Measurements from ENCODE around the gene GLTP.
A peak's percentile ranks its signal among the peaks of the same experiment; 100 is the strongest.
"Not testable (repeated sequence)": the region's sequence is repeated elsewhere in the genome, so short reads cannot be mapped to it uniquely, and the experiment has no call there.

Gene GLTP

DNA sequence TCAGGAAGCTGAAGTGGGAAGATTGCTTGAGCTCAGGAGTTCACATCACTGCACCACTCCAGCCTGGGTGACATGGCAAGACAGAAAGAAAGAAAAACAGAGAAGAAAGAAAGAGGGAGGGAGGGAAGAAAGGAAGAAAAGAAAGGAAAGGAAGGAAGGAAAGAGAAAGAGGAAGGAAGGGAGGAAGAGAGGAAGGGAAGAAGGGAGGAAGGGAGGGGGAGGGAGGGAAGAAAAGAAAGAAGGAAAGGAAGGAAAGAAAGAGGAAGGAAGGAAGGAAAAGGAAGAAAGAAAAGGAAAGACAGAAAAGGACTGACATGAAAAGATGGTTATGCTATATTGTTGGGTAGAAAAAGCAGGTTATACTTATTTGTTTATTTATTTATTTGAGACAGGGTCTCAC lies 3.9 kb downstream of the GLTP start:
- no peak for DNase-seq

DNA sequence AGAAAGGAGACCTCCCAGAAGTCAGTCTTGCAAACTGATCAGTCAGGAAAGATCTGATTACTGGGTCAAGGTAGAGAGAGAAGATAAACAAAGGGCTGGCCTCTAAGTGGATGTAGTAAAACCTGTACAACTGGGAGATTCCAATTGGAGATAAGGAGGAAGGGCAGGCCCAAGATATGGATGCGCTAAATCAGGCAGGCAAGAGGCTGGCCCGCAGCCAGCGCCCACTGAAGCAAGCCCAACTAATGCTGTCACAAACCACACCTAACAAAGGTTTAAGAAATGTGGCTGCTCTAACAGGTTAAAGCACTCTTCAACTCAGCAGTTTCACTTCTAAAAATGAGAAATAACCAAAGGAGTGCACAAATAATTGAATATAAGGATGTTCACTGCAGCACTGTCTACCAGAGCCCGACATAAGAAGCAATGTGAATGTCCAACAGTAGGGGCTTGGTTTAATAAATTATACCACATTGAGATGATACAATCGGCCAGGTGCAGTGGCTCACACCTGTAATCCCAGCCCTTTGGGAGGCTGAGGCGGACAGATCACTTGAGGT lies 4.7 kb downstream of the GLTP start:
- no peak for DNase-seq

DNA sequence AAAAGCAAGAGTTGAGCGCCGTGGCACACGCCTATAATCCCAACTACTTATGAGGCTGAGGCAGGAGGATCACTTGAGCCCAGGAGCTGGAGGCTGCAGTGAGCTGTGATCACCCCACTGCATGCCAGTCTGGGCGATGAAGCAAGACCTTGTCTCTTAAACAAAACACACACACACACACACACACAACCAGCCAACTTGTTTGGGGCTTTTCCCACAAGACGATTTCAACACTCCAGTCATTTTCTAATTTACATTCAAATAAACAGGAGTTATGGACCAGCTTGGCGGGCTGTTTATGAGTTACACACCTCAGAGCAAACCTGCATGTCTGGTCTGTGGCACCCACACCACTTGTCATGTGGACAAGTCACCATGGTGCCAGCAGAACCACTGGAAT lies 6.7 kb downstream of the GLTP start:
- no peak for DNase-seq

DNA sequence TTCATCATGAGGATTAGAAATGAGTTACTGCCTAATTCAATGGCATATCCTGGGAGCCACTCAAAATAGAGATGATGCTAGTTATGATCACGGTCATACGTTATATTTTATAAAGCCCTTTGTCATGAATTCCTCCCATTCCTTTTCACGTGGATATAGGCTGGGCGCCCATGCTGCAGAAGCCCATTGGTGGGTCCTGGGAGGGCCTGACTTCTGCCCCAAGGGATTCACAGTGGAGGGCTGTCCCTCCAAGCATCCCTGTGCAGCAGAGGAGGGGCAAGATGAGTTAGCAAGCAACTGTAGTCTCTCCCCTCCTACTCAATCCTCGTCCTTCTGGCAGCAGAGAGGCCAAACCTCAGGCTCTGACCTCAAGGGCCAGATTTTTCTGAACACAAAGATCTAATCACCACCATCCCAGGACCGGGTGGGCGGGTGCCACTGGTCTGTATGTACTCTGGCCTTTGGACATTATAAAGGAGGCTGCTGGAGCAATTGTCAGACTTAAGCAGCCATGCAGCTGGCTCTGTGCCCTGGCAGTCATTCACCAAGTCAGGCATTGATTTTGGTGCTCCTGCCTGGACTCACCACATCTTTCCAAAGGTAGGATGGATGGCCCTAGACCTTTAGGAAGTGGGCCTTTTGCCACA lies 8.6 kb downstream of the GLTP start:
- DNase-seq = no peak

DNA sequence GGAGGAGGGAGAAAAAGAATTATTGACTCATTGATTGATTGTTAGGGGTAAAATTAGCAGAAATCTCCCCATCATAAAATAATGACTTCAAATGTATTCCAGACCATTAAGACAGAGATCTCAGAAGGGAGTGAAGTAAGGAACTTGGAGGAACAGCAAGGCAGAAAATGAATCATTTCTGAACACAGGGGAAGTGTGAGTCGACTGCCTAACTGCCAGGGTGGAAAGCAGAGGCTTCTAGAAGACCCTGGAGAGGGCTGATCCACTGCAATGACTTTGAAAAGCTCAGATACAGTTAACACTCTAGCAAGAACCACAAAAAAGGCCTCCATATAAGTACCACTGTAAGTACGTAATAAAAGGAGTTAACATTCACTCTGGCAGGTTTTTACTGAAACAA lies 9.7 kb downstream of the GLTP start:
- DNase-seq = peak in 1 of 2 experiments; percentile 13

DNA sequence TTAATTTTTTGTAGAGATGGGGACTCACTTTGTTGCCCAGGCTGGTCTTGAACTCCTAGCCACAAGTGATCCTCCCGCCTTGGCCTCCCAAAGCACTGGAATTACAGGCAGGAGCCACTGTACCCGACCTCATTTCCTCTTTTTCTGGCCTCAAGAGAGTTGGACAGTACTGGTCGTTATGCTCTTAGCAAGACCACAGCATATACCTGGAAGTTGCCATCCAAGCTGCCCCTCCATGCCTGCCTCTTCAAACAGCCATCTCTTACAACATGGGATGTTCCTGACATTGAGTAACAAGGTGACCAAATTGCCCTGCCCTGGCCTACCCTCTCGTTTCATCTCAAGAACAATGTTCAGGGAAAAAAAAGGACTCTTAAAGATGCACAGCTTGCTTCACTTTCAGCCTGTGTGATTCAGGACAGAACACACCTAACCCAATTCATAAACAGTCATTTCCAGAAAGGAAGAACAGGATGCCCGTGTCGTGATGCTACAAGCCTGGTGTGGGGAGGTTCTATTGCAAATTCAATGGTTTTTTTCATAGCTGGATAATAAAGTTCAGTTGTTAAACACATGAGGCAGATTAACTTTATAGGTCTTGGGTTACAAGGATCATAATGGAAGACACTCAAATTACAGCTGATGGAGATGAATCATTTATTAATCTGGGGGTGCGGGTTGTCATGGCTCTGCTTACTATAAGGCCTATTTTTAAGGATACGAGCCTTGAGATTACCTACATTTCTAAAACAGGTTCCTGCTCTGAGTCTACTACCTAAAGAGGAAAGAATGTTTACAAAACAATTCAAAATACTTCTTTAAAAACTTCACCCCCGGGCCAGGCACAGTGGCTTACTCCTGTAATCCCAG lies 11.9 kb downstream of the GLTP start:
- no peak for DNase-seq

DNA sequence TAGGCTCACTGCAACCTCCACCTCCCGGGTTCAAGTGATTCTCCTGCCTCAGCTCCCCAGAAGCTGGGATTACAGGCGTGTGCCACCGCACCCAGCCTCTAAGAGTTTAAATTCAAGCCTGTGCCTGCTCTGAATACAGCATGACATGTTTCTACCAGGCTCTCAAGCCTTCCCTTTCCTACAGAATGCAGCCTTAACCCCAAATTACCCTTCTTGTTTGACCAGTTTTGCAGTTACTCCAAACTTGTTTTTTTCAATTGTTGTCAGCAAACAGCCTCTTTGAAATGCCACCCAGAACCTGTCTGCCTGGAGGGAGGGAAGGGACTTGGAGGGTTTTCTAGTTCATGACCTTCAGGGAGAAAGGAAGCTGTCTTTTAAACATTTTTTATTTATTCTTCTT lies 15.4 kb downstream of the GLTP start:
- DNase-seq = no peak

DNA sequence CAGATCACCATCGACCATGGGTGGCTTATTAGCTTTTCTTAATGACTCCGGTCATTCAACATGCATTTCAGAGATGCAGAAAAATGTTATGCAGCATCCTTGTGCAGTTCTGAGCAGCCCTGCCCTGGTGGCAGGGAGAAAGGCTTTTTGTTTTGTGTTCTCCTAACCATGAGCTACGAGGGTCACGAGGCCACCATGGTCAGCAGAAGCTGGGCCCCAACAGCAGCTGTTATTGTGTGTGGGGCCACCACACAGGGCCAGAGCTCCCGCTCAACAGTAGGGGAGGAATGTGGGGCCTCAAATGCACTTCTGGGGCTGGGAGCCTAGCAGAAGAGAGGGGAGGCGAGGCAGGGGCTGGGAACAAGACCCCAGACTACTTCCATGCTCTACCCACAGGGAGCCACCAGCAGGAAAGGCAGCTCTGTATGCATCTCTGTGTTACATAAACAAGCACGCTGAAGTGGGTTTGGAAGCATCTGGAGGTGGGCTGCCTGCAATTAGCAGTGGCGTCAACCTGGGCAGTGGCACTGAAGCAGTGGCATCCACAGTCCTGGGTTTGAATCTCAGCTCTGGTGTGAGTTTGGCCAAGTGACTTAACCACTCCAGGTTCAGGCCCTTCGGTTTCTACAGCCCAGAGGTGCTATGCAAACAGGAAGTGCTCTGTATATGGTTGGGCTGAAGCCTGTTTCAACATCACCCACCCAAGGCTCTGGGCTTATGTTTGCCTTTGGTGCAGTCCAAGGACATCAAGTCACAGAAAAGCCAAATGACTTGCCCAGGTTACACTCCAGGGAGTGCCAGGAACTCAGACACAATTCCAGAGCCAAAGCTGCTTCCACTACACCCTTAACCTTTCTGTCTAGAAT lies 16.3 kb downstream of the GLTP start:
- DNase-seq = no peak

DNA sequence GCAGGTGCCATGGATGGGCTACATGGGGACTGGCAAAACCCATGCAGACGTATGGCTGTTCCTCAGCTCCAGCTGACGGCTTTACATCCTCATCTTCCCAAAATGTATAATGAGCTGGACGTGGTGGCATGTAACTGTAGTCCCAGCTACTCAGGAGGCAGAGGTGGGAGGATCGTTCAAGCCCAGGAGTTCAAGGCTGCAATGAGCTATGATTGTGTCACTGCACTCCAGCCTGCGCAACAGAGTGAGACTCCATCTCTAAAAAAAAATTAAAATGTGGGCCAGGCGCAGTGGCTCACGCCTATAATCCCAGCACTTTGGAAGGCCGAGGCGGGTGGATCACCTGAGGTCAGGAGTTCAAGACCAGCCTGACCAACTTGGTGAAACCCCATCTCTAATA lies 17.9 kb downstream of the GLTP start:
- not testable (repeated sequence) for DNase-seq

DNA sequence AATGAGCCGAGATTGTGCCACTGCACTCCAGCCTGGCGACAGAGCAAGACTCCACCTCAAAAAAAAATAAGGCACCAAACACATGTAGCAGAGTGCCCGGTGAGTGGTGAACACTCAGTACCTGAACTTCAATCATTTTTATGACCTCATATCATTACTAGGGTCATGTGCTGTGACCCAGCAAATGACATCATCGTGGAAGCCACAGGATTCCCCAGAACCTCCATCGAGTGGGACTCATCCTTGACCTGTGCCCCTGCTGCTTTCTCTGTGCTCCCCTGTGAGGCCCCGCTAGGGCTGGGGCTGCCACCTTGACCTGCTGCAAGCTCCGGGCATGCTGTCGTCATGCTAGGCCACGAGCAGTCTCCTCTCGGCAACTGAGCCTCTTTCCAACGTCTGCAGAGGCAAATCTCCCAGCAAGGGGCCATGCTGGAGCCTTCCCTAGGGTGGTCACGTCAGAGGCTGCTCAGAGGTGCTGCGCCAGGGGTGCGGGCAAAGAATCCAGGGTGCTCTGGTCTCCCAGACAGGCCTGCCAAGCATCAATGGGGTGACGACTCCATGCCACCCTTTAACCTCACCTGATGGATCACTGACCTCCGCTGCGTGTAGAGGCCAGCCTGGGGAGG lies 18.5 kb downstream of the GLTP start:
- no peak for DNase-seq

DNA sequence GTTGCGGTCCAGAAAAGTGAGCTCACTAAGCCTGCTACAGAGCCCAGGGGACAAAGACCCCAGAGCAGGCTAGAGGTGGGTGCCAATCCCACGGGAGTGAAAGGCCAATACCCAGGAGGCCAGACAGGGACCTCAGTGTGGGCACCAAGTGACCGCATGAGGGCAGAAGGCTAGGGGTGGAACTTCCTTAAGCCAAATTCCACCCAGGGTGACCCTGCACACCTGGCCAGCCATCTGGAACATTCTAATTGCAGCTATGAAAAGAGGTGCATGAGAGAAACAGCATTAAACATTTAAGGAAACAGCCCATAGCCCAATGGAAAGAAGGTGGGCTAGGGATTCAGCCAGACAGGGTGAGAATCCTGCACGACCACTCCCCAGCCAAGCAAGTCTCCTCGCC lies 19.4 kb downstream of the GLTP start:
- DNase-seq = no peak

DNA sequence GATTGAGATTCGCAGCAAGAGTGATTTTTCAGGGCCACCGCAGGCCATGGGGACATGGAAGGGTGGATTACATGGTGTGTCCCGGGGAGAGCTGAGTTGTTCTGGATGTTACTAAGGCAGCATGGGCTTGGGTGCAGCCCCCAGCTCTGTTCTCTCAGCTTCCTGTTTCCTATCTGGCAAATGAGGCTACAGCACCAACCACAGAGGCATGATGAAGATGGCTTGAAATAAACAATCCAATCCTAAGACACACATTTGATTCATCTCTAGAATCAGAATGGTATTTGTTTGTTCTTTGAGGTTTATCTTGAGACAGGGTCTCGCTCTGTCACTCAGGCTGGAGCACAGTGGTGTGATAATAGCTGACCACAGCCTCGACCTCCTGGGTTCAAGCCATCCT lies 21.6 kb downstream of the GLTP start:
- no peak for DNase-seq

DNA sequence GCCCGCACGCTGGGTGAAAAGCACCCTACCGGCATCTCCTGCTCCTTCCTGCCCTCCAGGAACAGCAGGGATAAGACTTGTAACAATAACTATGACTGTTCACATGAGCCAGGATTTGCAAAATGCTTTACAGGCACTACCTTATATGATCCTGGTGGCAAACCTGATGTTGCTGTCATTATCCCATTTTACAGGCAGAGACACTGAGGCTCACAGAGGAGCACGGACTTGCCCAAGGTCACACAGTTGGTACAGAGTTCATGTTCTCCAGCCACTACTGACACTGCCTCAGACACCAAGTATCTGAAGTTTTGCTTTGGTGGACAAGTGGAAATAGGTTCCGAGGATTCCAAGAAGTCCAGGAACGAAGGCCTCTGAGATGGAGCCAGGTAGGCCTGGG lies 22.6 kb downstream of the GLTP start:
- no peak for DNase-seq

DNA sequence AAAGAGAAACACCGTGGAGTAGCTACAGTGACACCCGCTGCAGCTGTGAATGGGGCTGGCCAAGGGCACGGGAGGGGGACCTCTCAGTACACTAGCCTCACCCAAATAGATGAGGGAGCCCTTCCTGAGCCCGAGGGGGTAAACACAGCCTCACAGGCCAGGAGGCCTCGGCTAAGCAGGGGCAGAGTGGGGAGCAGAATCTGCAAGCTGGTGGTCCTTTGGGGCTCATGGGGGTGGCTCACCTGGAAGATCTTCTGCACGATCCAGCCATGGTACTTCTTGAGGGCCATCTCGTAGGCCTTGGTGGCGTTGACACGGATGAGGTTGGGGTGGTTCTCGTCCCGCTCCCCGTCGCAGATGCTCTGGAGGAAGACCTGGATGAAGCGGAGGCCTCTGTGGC lies 25.0 kb downstream of the GLTP start:
- DNase-seq = no peak

DNA sequence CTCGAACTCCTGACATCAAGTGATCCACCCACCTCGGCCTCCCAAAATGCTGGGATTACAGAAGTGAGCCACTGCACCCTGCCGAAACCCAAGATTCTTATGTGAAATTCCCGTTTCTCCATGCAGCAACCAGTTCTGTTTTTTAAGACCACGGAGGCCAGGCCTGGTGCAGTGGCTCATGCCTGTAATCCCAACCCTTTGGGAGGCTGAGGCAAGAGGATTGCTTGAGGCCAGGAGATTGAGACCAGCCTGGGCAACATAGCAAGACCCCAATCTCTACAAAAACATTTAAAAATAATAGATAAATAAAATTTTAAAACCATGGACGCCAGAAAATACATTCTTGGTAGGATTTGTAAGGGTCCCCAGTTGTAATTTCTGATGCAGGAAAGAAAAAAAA lies 29.8 kb downstream of the GLTP start:
- not testable (repeated sequence) for DNase-seq

DNA sequence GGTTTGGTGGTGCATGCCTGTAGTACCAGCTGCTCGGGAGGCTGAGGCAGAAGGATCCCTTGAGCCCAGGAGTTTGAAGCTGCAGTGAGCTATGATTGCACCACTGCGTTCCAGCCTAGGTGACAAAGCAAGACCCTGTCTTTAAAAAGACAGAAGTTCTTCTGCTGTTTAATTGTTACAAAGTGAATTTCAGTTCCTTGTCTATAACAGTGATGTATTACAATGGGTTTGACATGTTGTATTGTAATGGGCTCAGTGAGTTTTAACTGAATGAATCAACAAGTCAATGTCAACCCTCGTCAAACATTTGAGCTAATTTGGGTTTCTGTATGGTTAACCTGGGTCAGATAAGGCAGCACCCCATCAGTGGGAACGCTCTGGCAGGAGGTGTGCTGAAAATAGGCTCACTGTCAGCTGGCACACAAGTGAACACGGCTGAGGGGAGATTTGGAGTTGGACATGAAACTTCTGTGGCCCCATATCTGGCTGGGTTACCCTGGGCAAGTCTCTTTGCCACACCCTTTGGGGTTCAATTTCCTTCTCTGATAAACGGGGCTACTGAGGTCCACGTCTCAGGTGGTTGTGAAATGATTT lies 33.1 kb downstream of the GLTP start:
- DNase-seq = no peak

DNA sequence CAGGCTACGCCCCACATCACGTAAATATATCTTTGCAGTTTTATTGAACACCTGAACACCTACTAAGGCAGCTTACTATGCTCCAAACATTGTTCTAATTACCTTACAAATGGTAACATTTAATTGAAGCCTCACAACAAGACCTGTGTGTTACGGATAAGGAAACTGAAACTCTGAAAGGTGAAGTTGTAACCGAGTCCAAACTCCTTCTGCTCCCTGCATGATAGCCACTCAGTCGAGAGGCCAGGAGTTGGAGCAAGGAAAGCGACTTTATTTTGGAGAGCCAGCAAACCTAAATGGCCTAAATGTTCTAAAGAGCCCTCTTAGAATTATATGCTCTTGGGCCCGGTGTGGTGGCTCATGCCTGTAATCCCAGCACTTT lies 34.5 kb downstream of the GLTP start:
- no peak for DNase-seq

DNA sequence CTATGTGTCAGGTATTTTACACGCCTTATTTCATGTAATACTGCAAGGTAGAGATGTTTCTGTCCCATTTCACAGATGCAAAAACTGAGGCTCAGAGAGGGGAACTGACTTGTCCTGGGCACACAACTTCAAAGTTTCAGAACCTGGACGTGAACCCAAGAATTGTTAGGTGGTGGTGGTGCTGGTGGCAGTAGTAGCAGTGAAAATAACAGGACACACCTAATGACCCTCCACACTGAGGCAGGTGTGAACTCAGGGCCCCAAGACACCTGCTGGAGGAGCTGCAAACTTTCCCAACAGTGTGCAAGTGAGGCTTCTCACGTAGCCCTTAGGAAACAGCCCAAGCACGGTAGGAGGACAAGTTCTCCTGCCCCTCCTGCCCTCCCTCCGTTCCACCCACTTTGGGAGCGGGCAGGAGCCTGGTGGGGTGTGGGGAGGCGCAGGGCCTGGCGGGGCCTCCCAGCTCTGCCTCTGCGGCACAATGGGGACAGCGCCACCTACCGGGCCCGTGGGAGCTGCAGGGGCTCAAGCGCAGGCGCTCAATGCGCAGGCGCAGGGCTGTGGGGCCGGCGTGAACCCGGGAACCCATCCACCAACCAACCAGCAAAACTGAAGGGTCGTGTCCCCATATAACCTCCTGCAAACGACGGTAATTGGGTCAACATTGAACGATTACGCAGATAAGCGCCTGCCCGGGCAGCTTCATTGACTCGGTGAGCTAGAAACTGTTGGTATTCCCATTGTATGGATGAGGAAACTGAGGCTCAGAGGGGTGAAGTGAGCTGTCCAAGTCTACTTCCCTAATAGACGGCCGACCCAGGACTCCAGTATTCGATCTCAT lies 35.1 kb downstream of the GLTP start:
- peak; percentile 19 to 65 for DNase-seq

DNA sequence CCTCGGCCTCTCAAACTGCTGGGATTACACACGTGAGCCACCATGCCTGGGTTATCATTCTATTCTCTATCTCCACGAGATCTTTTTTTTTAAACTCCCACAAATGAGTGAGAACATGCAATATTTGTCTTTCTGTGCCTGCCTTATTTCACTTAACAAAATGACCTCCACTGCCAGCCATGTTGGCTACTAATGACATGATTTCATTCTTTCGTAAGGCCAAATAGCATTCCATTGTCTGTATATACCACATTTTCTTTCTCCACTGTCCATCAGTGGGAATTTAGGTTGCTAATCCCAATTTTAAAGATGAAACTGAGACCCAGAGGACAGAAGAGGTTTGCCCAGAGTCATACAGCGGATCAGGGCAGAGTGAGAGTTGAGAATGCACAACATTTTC lies 36.2 kb downstream of the GLTP start:
- no peak for DNase-seq

DNA sequence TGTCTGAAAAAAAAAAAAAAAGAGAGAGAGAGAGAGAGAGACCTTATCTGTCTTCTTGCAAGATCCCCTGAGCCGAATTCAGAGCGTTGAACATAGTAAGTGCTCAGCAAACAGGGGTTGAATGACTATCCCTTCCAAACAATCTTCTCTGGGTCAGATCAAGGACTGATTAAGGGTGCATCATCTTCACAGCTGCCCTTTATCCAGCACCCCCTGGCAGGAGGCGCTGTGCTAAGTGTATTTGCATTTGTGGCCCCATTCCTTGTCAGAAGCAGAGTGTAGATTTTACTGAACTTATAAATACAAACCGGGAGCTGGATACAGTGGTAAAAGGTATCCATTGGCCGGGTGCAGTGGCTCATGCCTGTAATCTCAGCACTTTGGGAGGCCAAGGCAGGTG lies 38.3 kb downstream of the GLTP start:
- no peak for DNase-seq

DNA sequence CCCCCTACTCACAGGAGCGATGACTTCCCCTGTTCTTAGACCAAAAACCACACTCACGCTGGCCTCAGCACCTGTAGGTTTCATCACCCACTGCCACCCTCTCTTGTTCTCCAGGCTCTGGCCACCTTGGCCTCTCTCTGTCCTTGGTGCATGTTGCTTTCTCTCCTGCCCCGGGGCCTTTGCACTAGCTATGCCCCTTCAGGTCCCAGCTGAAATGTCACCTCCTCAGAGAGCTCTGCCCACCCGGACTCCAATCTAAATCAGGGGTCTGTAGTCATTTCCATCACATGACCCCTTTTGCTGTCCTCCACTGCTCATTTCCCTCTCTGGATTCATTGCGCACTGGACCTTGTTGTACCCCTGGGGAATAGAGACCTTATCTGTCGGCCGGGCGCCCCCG lies 39.0 kb downstream of the GLTP start:
- DNase-seq = no peak
